T-cell (primary cell): Measurements from ENCODE around the gene GREM1. TPM values are rescaled to one million over a fixed set of nuclear protein-coding genes. Genes with fewer than 3 reads are reported as not detected.

ENCODE experiments used
- ATAC-seq, 4 experiments: fragments of 200-7000 bp in 3 of 4; fragments of 150-1000 bp in 1 of 4; cut with Tn5 transposase; replicated peaks in 1 of 4; 1 replicate in 3 of 4; 2 replicates in 1 of 4; pipeline ENCODE4 v1.10.0; 2021; ENCODE audit warnings: moderate library complexity in 3 of 4, mild to moderate bottlenecking in 2 of 4, moderate number of reproducible peaks in 1 of 4
- CTCF ChIA-PET, 2 donors: fragments of 300-600 bp; sonication (Branson Sonifier 250); formaldehyde crosslinking; loops; one replicate each; lab custom pipeline; 2022; ENCODE audit warnings: antibody characterized with exemption in 2 of 2; lab: Charles Lee
- POLR2A ChIA-PET, 2 donors: fragments of 300-600 bp; sonication (Branson Sonifier 250); formaldehyde crosslinking; loops; one replicate each; lab custom pipeline; 2022; ENCODE audit warnings: antibody characterized with exemption in 2 of 2; lab: Charles Lee
- DNase-seq, 35 experiments: peaks; one replicate each; pipeline versions ENCODE4 v3.0.0 to v3.0.0-alpha.2; 2013 to 2023
- H3K27ac ChIP-seq: one replicate; pipeline ENCODE4 v1.5.1; 2013; ENCODE audit warnings: low read length
- H3K27me3 ChIP-seq, 2 experiments: replicated peaks in 1 of 2; 1 replicate in 1 of 2; 2 replicates in 1 of 2; pipeline versions ENCODE4 v1.6.1 to v1.7.0; 2013; ENCODE audit warnings: low read length in 1 of 2, mixed read lengths in 1 of 2; ENCODE audit not compliant: control insufficient read depth in 2 of 2, insufficient read depth in 2 of 2; ENCODE audit errors: extremely low read depth in 1 of 2
- H3K36me3 ChIP-seq, 2 donors: 1 replicate in 1 of 2; 2 replicates in 1 of 2; pipeline versions ENCODE4 v1.6.1 to v1.7.0; 2013; ENCODE audit warnings: low read length in 1 of 2; ENCODE audit not compliant: control insufficient read depth in 2 of 2, insufficient read depth in 1 of 2; ENCODE audit errors: extremely low read depth in 1 of 2
- H3K4me1 ChIP-seq, 2 experiments: 1 replicate in 1 of 2; 2 replicates in 1 of 2; pipeline versions ENCODE4 v1.6.1 to v1.7.0; 2013; ENCODE audit warnings: low read length in 2 of 2, mixed read lengths in 1 of 2; ENCODE audit not compliant: insufficient read depth in 2 of 2, control insufficient read depth in 1 of 2; ENCODE audit errors: extremely low read depth in 1 of 2
- H3K4me3 ChIP-seq, 2 donors: 1 replicate in 1 of 2; 2 replicates in 1 of 2; pipeline versions ENCODE4 v1.5.1 to v1.7.0; 2013; ENCODE audit warnings: mild to moderate bottlenecking in 2 of 2, low read length in 1 of 2, moderate library complexity in 1 of 2; ENCODE audit not compliant: control insufficient read depth in 1 of 2; ENCODE audit errors: extremely low read depth in 1 of 2
- H3K9me3 ChIP-seq: 2 replicates; pipeline ENCODE4 v1.7.0; 2013
- H3K27ac Mint-ChIP-seq, 2 donors: one replicate each; pipeline ENCODE4 v1.8.0; 2020 to 2021; ENCODE audit warnings: mild to moderate bottlenecking in 2 of 2, mixed read lengths in 2 of 2
- H3K27me3 Mint-ChIP-seq, 2 donors: one replicate each; pipeline ENCODE4 v1.8.0; 2021 to 2022; ENCODE audit warnings: mixed read lengths in 2 of 2
- H3K36me3 Mint-ChIP-seq: one replicate; pipeline ENCODE4 v1.8.0; 2021; ENCODE audit warnings: mixed read lengths
- H3K4me1 Mint-ChIP-seq, 3 donors: one replicate each; pipeline ENCODE4 v1.8.0; 2020 to 2022; ENCODE audit warnings: mixed read lengths in 3 of 3, mild to moderate bottlenecking in 1 of 3
- H3K4me3 Mint-ChIP-seq, 3 donors: one replicate each; pipeline ENCODE4 v1.8.0; 2020 to 2022; ENCODE audit warnings: mild to moderate bottlenecking in 3 of 3, mixed read lengths in 3 of 3, moderate library complexity in 3 of 3
- H3K9me3 Mint-ChIP-seq, 3 donors: one replicate each; pipeline ENCODE4 v1.8.0; 2020 to 2022; ENCODE audit warnings: mixed read lengths in 3 of 3
- WGBS: methylation state at CpG from one replicate; pipeline ENCODE4 v1.1.5; 2013; ENCODE audit warnings: missing lambda C conversion rate; ENCODE audit not compliant: insufficient coverage; 5-methylcytosine and 5-hydroxymethylcytosine counted together
- total RNA-seq, 35 experiments: library from RNA in 6 of 35; stranded (reverse) in 6 of 35; fragments of 120-200 nt in 1 of 35; gene quantifications; one replicate each; pipeline versions ENCODE4 v1.2.1 to v1.2.4 and lab custom pipeline; 2013 to 2026

GREM1 gene
- total RNA-seq, 5 donors from 2014 or later (not counting 1 experiment from before 2014, with no cell fraction given) = 0.60 to 1.0 (median 0.64) TPM; not detected in 2

- no peaks in the 10 kb centered on the region for H3K9me3 Mint-ChIP-seq
- WGBS = 86% methylated on average over 1 of the region's 4 CpGs
- H3K9me3 ChIP-seq = no peaks in the 10 kb centered on the region
Observed at GRCh38 chr15:32746116-32746857, 28.5 kb downstream of the GREM1 start.

DNA sequence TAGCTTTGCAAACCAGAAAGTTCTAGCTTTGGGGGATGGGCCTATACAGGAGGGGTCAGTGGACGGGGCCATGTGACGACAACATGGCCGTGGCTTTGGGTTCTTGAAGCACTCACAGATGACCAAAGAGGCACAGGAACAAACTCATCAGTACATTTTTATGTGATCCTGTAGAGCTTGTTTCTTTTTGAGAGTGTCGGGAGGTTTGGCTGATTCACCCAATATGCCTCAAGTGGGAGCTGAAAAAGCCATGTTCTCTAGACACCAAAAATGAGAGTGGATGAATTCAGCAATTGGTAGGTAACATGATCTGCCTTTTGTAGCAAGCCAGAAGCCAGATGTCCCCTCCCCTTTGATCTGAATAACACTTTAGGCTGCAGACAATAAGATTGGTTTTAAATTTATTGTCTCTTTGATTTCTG, 30.1 kb downstream of the GREM1 start:
- Mint-ChIP-seq H3K4me3 (no peak overlapping the region), H3K36me3 (no peaks in the 10 kb centered on the region), H3K4me1 (no peaks in the 10 kb centered on the region), H3K27me3 (peaks cover 0 to 8% of the 10 kb centered on the region in 2 donors), H3K27ac (no peak overlapping the region), H3K9me3 (no peaks in the 10 kb centered on the region)
- Histone ChIP-seq H3K36me3 (no peaks in the 10 kb centered on the region), H3K9me3 (no peaks in the 10 kb centered on the region), H3K27ac (no peak overlapping the region), H3K4me1 (no peaks in the 10 kb centered on the region), H3K27me3 (no peaks in the 10 kb centered on the region), H3K4me3 (no peak overlapping the region)
- POLR2A ChIA-PET = no interaction called here
- ATAC-seq (no peak), DNase-seq (no peak)
- whole genome bisulfite sequencing = 60% methylated on average over 1 of the region's 4 CpGs
- CTCF ChIA-PET = no interaction called here

More at GRCh38 chr15:32746116-32746857, 28.5 kb downstream of the GREM1 start:
- Histone ChIP-seq H3K4me1 (no peaks in the 10 kb centered on the region), H3K27me3 (no peaks in the 10 kb centered on the region), H3K27ac (no peak overlapping the region), H3K4me3 (no peak overlapping the region), H3K36me3 (no peaks in the 10 kb centered on the region)
- Mint-ChIP-seq H3K27ac (no peak overlapping the region), H3K36me3 (no peaks in the 10 kb centered on the region), H3K4me1 (no peaks in the 10 kb centered on the region), H3K27me3 (peaks cover 3 to 18% of the 10 kb centered on the region in 2 donors), H3K4me3 (no peak overlapping the region)
- CTCF ChIA-PET = no interaction called here
- POLR2A ChIA-PET = no interaction called here
- no peak for DNase-seq
- ATAC-seq = no peak

DNA sequence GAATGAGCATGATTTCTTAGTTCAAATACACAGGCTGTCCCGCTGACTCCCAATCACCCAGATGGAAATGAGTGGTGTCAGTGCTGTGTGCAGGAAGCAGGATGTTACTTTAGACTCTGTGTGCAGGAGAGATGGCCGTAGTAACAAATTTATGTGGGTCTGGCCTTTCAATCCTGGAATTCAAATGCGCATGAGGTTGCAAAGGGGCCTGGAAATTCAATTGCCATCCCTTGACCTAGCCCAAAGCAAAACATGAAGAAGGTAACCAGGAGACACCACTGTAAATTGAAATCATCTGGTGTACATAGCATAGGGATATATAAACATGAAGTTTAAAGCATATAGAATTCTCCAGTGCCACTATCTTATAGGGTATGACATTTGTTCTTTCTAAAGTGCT, 33.2 kb downstream of the GREM1 start:
- no peaks in the 10 kb centered on the region for H3K4me1 ChIP-seq
- no peak overlapping the region for H3K4me3 ChIP-seq
- WGBS = no CpG with 5 or more reads among the region's 3 CpGs
- H3K27ac Mint-ChIP-seq = no peak overlapping the region
- no peaks in the 10 kb centered on the region for H3K36me3 Mint-ChIP-seq
- H3K36me3 ChIP-seq = no peaks in the 10 kb centered on the region
- H3K4me3 Mint-ChIP-seq = no peak overlapping the region
- CTCF ChIA-PET = no interaction called here
- ATAC-seq (no peak), DNase-seq (no peak)
- no peaks in the 10 kb centered on the region for H3K27me3 ChIP-seq
- no peaks in the 10 kb centered on the region for H3K4me1 Mint-ChIP-seq
- H3K9me3 Mint-ChIP-seq = no peaks in the 10 kb centered on the region
- H3K9me3 ChIP-seq = no peaks in the 10 kb centered on the region
- no peak overlapping the region for H3K27ac ChIP-seq
- H3K27me3 Mint-ChIP-seq = peaks cover 2 to 8% of the 10 kb centered on the region in 2 donors
- POLR2A ChIA-PET = no interaction called here

DNA sequence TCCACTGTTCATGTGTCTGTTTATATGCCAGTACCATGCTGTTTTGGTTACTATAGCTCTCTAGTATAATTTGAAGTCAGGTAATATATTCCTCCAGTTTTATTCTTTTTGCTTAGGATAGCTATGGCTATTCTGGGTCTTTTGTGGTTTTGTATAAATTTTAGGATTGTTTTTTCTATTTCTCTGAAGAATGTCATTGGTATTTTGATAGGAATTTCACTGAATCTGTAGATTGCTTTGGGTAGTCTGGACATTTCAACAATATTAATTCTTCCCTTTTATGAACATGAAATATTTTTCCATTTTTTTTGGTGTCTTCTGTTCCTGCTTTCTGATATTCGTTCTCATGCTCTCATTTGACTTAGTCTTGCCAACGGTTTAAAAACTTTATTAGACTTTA, 39.6 kb downstream of the GREM1 start:
- POLR2A ChIA-PET = no interaction called here
- Mint-ChIP-seq H3K4me3 (no peak overlapping the region), H3K9me3 (peaks cover 0 to 3% (median 0%) of the 10 kb centered on the region in 3 donors), H3K4me1 (no peaks in the 10 kb centered on the region), H3K36me3 (no peaks in the 10 kb centered on the region), H3K27me3 (peaks cover 21 to 31% of the 10 kb centered on the region in 2 donors), H3K27ac (no peak overlapping the region)
- H3K27ac ChIP-seq = no peak overlapping the region
- H3K4me3 ChIP-seq = no peak overlapping the region
- WGBS = no CpG with 5 or more reads among the region's 2 CpGs
- H3K36me3 ChIP-seq = no peaks in the 10 kb centered on the region
- no peaks in the 10 kb centered on the region for H3K4me1 ChIP-seq
- no peaks in the 10 kb centered on the region for H3K9me3 ChIP-seq
- DNase-seq (no peak), ATAC-seq (no peak)
- CTCF ChIA-PET = no interaction called here
- no peaks in the 10 kb centered on the region for H3K27me3 ChIP-seq

GRCh38 chr15:32763295-32763694, 45.5 kb downstream of the GREM1 start:
- Histone ChIP-seq H3K27ac (no peak overlapping the region), H3K4me3 (no peak overlapping the region), H3K9me3 (no peaks in the 10 kb centered on the region), H3K36me3 (no peaks in the 10 kb centered on the region), H3K4me1 (no peaks in the 10 kb centered on the region), H3K27me3 (no peaks in the 10 kb centered on the region)
- POLR2A ChIA-PET = no interaction called here
- ATAC-seq (no peak), DNase-seq (no peak)
- Mint-ChIP-seq H3K4me1 (no peaks in the 10 kb centered on the region), H3K27ac (no peak overlapping the region), H3K9me3 (no peaks in the 10 kb centered on the region), H3K36me3 (no peaks in the 10 kb centered on the region), H3K4me3 (no peak overlapping the region), H3K27me3 (peaks cover 27 to 30% of the 10 kb centered on the region in 2 donors)
- CTCF ChIA-PET = no interaction called here
- 83% methylated on average over 1 of the region's 1 CpG for WGBS

DNA sequence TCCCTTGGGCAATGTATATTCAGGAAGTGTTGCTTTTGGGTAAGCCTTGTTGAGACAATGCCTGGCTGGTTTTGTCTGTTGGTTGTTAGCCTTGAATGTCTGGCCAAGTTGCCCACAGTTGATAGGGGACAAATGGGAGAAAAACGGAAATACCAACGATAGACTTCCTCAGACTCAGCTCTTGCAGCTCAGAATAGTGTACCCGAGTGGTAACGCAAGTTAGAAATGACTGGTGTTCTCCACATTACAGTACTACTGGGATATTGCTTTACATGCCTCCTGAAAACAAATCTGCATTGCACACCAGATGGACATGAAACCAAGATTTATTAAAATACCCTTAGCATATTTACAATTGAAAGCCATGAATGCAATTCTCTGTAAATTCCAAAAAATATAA, 47.4 kb downstream of the GREM1 start:
- no peaks in the 10 kb centered on the region for H3K4me1 ChIP-seq
- WGBS = 60% methylated on average over 2 of the region's 4 CpGs
- H3K27me3 Mint-ChIP-seq = peaks cover 21 to 27% of the 10 kb centered on the region in 2 donors

More for the DNA sequence above, 47.4 kb downstream of the GREM1 start:
- no peaks in the 10 kb centered on the region for H3K27me3 ChIP-seq
- no peak overlapping the region for H3K4me3 Mint-ChIP-seq
- no peaks in the 10 kb centered on the region for H3K36me3 ChIP-seq
- H3K9me3 Mint-ChIP-seq = no peaks in the 10 kb centered on the region
- ChIA-PET CTCF (no interaction called here), POLR2A (no interaction called here)
- ATAC-seq = no peak
- DNase-seq = no peak
- H3K27ac Mint-ChIP-seq = no peak overlapping the region
- no peak overlapping the region for H3K27ac ChIP-seq
- no peaks in the 10 kb centered on the region for H3K9me3 ChIP-seq
- no peak overlapping the region for H3K4me3 ChIP-seq
- no peaks in the 10 kb centered on the region for H3K36me3 Mint-ChIP-seq
- no peaks in the 10 kb centered on the region for H3K4me1 Mint-ChIP-seq
